ENCODE results near the gene SLC22A16.

- no peak for TF ChIP-seq CTCF (IDR thresholded peaks at IDR 0.05)
- no peak for TF ChIP-seq ZFX (IDR thresholded peaks at IDR 0.05; ENCODE audit: borderline replicate concordance)
Observed at GRCh38 chr6:110408901-110409300, 67.5 kb downstream of the SLC22A16 start.

Measured in 22Rv1 (cell line).